Measurements from ENCODE around the gene CHRNB1.

CHRNB1 gene

DNA sequence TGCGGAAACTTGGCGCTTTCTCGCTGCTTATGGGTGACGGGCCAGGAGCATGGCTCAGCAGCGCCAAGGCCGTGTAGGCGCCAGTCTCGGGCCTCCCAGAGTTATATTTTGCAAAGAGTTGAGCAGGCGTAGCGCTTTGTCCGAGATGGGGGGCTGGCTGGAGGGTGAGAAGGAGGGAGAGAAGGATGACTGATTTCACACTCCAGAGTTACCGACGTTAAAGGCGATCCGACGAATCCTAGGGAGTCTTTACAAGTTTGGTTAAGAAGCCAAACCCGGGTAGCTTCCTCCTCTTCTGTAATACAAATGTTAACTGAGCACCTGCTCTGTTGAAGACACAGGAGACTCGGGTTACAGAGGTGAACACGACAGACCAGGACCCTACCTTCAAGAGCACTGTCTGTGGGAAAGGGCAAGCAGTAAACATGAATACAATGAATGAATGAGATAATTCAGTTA, 40.1 kb downstream of the CHRNB1 start:
- H3K4me3 ChIP-seq (ENCODE audit: low read length) = peak overlapping the region; percentile 69
- no peak for TF ChIP-seq ZNF274 (IDR thresholded peaks at IDR 0.05; ENCODE audit: low read depth, low read length)

DNA sequence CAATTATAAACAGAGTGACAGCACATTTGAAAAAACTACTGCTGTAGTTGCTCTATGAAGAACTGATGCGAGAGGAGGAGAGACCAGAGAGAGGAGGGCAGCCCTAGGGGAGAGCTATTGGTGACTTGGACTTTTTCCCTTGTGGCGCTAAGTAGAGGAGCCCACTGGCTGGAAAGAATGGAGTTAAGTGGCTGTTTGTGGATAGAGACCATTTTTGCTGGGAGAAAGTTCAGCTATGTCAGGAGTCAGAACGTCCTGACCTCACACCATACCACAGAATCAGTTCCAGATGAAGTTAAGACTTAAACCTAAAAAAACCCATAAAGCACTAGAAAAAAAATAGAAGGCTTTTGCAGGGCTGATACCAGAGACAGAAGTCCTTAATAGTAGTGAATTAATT, 41.3 kb downstream of the CHRNB1 start:
- peak overlapping the region; percentile 69 for H3K4me3 ChIP-seq (ENCODE audit: low read length)
- no peak for TF ChIP-seq ZNF274 (IDR thresholded peaks at IDR 0.05; ENCODE audit: low read depth, low read length)

DNA sequence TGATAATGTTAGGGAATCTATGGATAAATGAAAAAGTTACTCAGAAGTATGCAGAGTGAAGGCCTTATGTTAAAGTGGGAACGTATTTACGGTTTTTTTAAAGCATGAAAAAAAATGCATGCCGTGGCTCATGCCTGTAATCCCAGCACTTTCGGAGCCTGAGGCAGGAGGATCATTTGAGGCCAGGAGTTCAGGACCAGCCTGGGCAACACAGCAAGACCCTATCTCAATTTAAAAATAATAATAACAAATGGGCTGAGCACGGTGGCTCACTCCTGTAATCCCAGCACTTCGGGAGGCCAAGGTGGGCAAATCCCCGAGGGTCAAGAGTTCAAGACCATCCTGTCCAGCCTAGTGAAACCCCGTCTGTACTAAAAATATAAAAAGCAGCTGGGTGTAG, 45.3 kb downstream of the CHRNB1 start:
- H3K4me3 ChIP-seq (ENCODE audit: low read length) = no peak overlapping the region
- TF ChIP-seq ZNF274 (IDR thresholded peaks at IDR 0.05; ENCODE audit: low read depth, low read length) = no peak

DNA sequence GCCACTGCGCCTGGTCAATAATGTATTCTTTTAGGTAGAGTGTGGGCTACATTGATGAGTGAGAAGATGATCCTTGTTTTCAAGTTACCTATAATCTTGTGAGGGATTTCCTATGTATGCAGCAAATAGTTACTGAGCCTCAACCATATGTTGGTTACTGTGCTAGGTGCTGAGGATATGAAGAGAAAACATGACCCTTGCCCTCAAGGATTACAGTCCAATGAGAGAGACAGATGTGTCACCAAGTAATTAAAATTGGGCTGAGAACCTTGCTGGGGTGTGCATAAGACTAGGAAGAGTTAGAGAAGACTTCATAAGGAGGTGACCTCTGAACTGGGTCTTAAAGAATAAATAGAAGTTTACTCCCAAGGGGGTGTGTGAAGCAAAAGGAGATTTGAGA, 46.7 kb downstream of the CHRNB1 start:
- TF ChIP-seq ZNF274 (IDR thresholded peaks at IDR 0.05; ENCODE audit: low read depth, low read length) = no peak
- no peak overlapping the region for H3K4me3 ChIP-seq (ENCODE audit: low read length)

DNA sequence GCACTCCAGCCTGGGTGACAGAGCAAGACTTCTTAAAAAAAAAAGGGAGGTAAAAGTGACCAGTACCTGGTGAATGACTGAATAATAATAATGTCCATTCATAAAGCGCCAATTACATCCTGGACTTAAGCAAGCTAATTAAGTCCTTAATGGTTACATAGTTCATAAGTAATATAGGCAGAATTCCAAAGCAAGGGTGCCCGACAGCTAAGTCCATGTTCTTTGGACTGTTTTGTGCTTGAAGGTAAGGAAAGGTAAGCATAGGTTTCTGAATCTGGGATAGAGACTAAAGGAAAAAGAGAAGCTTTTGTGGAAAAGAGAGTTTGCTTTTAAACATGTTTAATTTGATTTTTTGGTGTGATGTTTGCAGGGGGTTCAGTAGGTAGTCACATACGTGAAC, 49.1 kb downstream of the CHRNB1 start:
- H3K4me3 ChIP-seq (ENCODE audit: low read length) = no peak overlapping the region
- no peak for TF ChIP-seq ZNF274 (IDR thresholded peaks at IDR 0.05; ENCODE audit: low read depth, low read length)

DNA sequence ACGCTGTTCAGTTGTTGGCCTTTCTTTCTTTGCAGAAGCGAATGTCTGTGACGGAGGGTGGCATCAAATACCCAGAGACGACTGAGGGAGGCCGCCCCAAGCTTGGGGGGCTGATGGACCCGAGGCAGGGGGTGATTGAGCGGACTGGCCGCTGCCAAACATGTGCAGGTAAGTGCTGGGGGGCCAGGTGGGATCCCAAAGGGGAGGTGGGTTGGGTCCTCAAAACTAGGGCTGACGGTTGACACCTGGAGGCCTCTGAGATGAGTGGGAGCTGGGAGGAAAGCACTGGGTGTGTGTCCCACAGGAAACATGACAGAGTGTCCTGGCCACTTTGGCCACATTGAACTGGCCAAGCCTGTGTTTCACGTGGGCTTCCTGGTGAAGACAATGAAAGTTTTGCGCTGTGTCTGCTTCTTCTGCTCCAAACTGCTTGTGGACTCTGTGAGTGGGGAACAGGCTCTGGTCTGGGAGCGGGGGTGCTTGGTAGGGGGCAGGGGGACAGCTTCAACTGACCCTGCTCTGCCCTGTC, 51.1 kb downstream of the CHRNB1 start:
- no peak for TF ChIP-seq ZNF274 (IDR thresholded peaks at IDR 0.05; ENCODE audit: low read depth, low read length)
- no peak overlapping the region for H3K4me3 ChIP-seq (ENCODE audit: low read length)

DNA sequence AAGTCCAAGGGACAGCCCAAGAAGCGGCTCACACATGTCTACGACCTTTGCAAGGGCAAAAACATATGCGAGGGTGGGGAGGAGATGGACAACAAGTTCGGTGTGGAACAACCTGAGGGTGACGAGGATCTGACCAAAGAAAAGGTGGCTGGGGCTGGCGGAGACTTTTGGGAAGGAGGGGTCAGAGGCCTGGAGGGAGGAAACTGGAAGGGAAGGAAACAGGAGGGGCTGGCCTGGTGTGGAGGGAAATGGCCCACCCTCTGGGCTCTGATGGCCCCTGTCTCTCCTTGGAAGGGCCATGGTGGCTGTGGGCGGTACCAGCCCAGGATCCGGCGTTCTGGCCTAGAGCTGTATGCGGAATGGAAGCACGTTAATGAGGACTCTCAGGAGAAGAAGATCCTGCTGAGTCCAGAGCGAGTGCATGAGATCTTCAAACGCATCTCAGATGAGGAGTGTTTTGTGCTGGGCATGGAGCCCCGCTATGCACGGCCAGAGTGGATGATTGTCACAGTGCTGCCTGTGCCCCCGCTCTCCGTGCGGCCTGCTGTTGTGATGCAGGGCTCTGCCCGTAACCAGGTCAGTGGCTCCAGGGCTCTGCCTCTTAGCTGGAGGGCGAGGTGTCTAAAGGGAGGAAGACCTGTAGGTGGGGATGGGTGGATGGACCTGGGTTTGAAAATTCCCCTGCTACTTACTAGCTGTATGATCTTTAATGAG, 51.8 kb downstream of the CHRNB1 start:
- no peak for TF ChIP-seq ZNF274 (IDR thresholded peaks at IDR 0.05; ENCODE audit: low read depth, low read length)
- no peak overlapping the region for H3K4me3 ChIP-seq (ENCODE audit: low read length)

DNA sequence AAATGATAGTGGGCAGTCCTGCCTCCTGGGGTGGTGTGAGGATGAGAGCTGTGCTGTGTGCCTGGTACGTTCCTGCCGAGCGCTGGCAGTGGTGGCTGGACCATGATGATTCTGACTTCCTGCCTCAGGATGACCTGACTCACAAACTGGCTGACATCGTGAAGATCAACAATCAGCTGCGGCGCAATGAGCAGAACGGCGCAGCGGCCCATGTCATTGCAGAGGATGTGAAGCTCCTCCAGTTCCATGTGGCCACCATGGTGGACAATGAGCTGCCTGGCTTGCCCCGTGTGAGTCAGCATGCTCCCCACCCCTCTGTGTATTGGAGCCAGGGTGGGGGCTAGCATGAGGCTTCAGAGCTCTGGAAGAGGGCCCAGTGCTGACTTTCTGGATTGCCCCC, 52.4 kb downstream of the CHRNB1 start:
- TF ChIP-seq ZNF274 (IDR thresholded peaks at IDR 0.05; ENCODE audit: low read depth, low read length) = no peak
- H3K4me3 ChIP-seq (ENCODE audit: low read length) = no peak overlapping the region

DNA sequence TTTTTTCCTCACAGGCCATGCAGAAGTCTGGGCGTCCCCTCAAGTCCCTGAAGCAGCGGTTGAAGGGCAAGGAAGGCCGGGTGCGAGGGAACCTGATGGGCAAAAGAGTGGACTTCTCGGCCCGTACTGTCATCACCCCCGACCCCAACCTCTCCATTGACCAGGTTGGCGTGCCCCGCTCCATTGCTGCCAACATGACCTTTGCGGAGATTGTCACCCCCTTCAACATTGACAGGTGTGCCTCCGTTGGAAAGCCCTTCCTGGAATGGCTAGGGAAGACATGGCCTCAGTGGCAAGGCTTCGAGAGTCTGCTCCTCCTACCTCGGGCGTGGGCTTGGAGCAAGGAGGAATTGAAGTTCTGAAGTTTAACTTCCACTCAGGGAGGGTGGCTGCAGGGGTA, 52.8 kb downstream of the CHRNB1 start:
- H3K4me3 ChIP-seq (ENCODE audit: low read length) = no peak overlapping the region
- TF ChIP-seq ZNF274 (IDR thresholded peaks at IDR 0.05; ENCODE audit: low read depth, low read length) = no peak

DNA sequence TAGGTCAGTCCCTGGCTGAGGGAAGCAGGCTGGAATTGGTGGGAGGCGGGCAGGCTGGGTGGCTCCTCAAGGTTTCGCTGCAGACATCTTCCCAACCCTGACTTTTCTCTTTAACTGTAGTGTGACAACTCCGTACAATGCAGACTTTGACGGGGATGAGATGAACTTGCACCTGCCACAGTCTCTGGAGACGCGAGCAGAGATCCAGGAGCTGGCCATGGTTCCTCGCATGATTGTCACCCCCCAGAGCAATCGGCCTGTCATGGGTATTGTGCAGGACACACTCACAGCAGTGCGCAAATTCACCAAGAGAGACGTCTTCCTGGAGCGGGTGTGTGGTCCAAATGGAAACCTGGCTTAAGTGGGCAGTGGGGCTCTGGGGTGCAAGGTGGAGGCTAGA, 54.3 kb downstream of the CHRNB1 start:
- TF ChIP-seq ZNF274 (IDR thresholded peaks at IDR 0.05; ENCODE audit: low read depth, low read length) = no peak

DNA sequence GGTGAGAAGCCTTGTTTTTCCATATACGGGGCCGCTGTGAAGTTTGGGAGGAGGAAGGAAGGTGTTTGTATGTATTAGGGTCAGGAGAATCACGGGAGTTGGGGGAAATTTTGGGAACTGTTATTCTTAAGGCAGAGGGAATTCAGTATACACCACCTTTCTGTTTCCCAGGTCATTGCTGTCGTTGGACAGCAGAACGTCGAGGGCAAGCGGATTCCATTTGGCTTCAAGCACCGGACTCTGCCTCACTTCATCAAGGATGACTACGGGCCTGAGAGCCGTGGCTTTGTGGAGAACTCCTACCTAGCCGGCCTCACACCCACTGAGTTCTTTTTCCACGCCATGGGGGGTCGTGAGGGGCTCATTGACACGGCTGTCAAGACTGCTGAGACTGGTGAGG, 56.9 kb downstream of the CHRNB1 start:
- no peak overlapping the region for H3K4me3 ChIP-seq (ENCODE audit: low read length)
- TF ChIP-seq ZNF274 (IDR thresholded peaks at IDR 0.05; ENCODE audit: low read depth, low read length) = no peak

More for the DNA sequence above, 54.3 kb downstream of the CHRNB1 start:
- no peak overlapping the region for H3K4me3 ChIP-seq (ENCODE audit: low read length)

DNA sequence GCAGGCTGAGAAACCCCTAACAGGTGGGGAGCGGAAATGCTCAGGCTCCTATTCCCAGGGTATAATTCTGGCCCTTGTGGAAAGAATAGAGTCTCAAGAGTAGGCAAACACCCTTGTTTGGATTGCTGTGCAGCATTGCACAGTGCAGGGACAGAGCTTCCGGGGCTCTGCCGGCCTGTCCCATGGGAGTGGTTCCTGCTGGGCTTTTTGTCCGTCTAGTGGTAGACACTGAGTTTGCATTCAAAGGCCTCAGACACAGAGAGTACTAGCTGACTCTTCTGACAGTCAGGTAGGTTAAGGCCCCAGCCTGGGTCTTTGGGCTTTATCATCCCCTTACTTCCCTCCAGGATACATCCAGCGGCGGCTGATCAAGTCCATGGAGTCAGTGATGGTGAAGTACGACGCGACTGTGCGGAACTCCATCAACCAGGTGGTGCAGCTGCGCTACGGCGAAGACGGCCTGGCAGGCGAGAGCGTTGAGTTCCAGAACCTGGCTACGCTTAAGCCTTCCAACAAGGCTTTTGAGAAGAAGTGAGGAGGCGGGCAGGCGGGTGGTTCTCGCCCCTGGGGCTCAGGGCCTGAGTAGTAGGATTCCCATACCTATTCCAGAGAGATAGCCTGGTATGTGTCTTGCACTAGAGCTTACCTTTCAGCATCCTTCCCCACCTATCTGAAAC, 57.4 kb downstream of the CHRNB1 start:
- no peak for TF ChIP-seq ZNF274 (IDR thresholded peaks at IDR 0.05; ENCODE audit: low read depth, low read length)
- H3K4me3 ChIP-seq (ENCODE audit: low read length) = no peak overlapping the region

DNA sequence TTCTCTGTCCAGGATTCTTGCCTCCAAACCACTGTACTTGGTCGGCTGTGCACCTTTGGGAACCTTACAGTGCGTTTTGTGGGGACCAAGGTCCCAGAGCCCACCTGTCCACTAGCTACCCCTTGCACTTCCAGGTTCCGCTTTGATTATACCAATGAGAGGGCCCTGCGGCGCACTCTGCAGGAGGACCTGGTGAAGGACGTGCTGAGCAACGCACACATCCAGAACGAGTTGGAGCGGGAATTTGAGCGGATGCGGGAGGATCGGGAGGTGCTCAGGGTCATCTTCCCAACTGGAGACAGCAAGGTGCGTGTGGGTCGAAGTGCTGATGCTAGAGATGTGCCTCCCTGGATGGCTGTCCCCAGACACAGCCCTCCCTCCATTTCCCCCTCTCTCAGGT, 58.1 kb downstream of the CHRNB1 start:
- no peak for TF ChIP-seq ZNF274 (IDR thresholded peaks at IDR 0.05; ENCODE audit: low read depth, low read length)
- H3K4me3 ChIP-seq (ENCODE audit: low read length) = no peak overlapping the region

DNA sequence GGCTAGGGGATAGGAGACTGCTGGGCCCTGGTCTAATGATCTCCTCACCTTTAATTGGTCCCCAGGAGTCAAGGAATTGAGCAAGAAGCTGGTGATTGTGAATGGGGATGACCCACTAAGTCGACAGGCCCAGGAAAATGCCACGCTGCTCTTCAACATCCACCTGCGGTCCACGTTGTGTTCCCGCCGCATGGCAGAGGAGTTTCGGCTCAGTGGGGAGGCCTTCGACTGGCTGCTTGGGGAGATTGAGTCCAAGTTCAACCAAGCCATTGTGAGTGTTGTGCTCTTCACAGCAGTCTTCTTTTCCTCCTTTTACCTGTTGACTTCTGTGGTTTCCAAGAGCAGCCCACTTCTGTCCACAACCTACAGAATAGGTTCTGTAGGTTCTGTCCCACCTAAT, 58.7 kb downstream of the CHRNB1 start:
- no peak overlapping the region for H3K4me3 ChIP-seq (ENCODE audit: low read length)

More for the DNA sequence above, 58.7 kb downstream of the CHRNB1 start:
- TF ChIP-seq ZNF274 (IDR thresholded peaks at IDR 0.05; ENCODE audit: low read depth, low read length) = no peak

All from GM08714 (cell line).